Panc1 (cell line): ENCODE data around the gene KIAA0408. TPM values are rescaled to one million over a fixed set of nuclear protein-coding genes. Genes with fewer than 3 reads are reported as not detected.

Experiments used
- ATAC-seq: fragments of 200-7000 bp; cut with Tn5 transposase; 2 replicates; pipeline ENCODE4 v1.9.1; 2020; ENCODE audit warnings: mild to moderate bottlenecking, moderate library complexity
- BruUV-seq: library from RNA; stranded (reverse); fragments of 400-500 nt; replicated peaks from 2 replicates; lab custom pipeline; 2021; lab: Mats Ljungman, UMichigan
- CTCF ChIA-PET: fragments of 300-600 bp; sonication (Branson Sonifier 250); formaldehyde crosslinking; loops from one replicate; lab custom pipeline; 2022; ENCODE audit warnings: antibody characterized with exemption; lab: Charles Lee
- POLR2A ChIA-PET: fragments of 300-600 bp; sonication (Branson Sonifier 250); formaldehyde crosslinking; loops from one replicate; lab custom pipeline; 2022; ENCODE audit warnings: antibody characterized with exemption; lab: Charles Lee
- DNase-seq: peaks from one replicate; pipeline ENCODE4 v3.0.0-alpha.2; 2010; ENCODE audit warnings: low read depth, low spot score
- H3K27ac ChIP-seq: 2 replicates; pipeline ENCODE4 v1.5.1; 2011; ENCODE audit warnings: mild to moderate bottlenecking, low read length, inconsistent platforms
- H3K27me3 ChIP-seq: fragments of 200-500 bp; sonication (Bioruptor generic); 2 replicates; pipeline ENCODE4 v1.6.0; 2014; ENCODE audit warnings: low read length, inconsistent platforms; ENCODE audit not compliant: control insufficient read depth, insufficient read depth
- H3K36me3 ChIP-seq: fragments of 200-500 bp; sonication (Bioruptor generic); 2 replicates; pipeline ENCODE4 v1.5.1; 2014; ENCODE audit warnings: inconsistent platforms, mild to moderate bottlenecking, low read length, moderate library complexity; ENCODE audit not compliant: control insufficient read depth, insufficient read depth
- H3K4me1 ChIP-seq: 2 replicates; pipeline ENCODE4 v1.5.1; 2011; ENCODE audit warnings: inconsistent platforms, mild to moderate bottlenecking, low read length, moderate library complexity; ENCODE audit not compliant: control insufficient read depth, insufficient read depth
- H3K4me3 ChIP-seq, 2 experiments: 2 replicates each; pipeline ENCODE4 v1.5.1; 2011 to 2012; ENCODE audit warnings: low read depth in 2 of 2, low read length in 2 of 2, mild to moderate bottlenecking in 2 of 2, inconsistent platforms in 1 of 2, moderate library complexity in 1 of 2
- H3K9me3 ChIP-seq: fragments of 200-500 bp; sonication (Bioruptor generic); 2 replicates; pipeline ENCODE4 v1.5.1; 2014; ENCODE audit warnings: low read depth, mild to moderate bottlenecking, inconsistent platforms, low read length, moderate library complexity; ENCODE audit not compliant: control insufficient read depth, insufficient read depth
- CTCF ChIP-seq: fragments of 450-650 bp; IDR thresholded peaks from 2 replicates; pipeline ENCODE4 v1.5.1; 2017; ENCODE audit warnings: mild to moderate bottlenecking
- POLR2AphosphoS5 ChIP-seq: IDR thresholded peaks from 2 replicates; pipeline ENCODE4 v1.6.1; 2012; ENCODE audit warnings: mild to moderate bottlenecking, low read depth, low read length, moderate library complexity
- SIN3A ChIP-seq: IDR thresholded peaks from 2 replicates; pipeline ENCODE4 v1.6.1; 2012; ENCODE audit warnings: low read depth, mild to moderate bottlenecking, low read length, moderate library complexity, borderline replicate concordance; ENCODE audit not compliant: insufficient read depth
- TCF7L2 ChIP-seq: IDR thresholded peaks from 2 replicates; pipeline ENCODE4 v1.6.1; 2011; ENCODE audit warnings: mild to moderate bottlenecking, low read depth, low read length, inconsistent platforms
- in situ Hi-C: cut with HindIII; loops from 2 replicates; pipeline ENCODE4 v1.10.0; 2016; ENCODE audit warnings: low sequenced_read_pairs, low pct_unique_long_range_greater_than_20kb
- intact Hi-C: fragments of 100-400 bp; cut with micrococcal nuclease; formaldehyde crosslinking; loops from one replicate; pipeline ENCODE4 v1.10.0; 2022; ENCODE audit not compliant: unreplicated experiment
- total RNA-seq: library from RNA; stranded (reverse); gene quantifications from one replicate; pipeline ENCODE4 v1.2.1, GENCODE V29; 2021; ENCODE audit not compliant: unreplicated experiment
- TF ChIP-seq, protein P1 (sequence below), 2 experiments: IDR thresholded peaks; 2 replicates each; pipeline ENCODE4 v1.6.1; 2011 to 2012; ENCODE audit warnings: low read depth in 2 of 2, control low read depth in 1 of 2, low read length in 1 of 2, mild to moderate bottlenecking in 1 of 2, moderate library complexity in 1 of 2; ENCODE audit not compliant: insufficient read depth in 1 of 2

Gene KIAA0408
- total RNA-seq, 1 experiment from 2014 or later, result 0.90 TPM

DNA sequence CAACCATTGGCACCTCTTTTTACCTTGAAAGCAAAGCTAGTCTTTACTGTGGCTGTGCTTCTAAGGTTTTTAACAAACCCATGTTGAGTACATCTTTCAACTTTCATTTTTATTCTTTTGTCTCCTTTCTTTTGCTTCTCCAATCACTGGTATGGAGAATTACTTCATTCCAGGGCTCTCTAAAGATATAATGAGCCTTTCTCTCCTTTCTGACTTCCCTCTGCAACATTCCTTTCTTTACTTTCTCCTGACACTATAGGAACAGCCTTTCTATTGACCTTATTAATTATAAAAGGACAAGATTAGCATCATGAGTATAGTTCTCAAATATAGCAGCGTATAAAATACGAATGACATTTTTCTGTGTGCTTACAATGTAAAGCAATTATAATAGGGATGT is 23.1 kb upstream of the KIAA0408 start:
- in situ Hi-C loops (no loop called here), intact Hi-C loops (no loop called here)
- POLR2A ChIA-PET, result no interaction called here
- H3K9me3 ChIP-seq, result no peaks in the 10 kb centered on the region
- peaks cover 10% of the 10 kb centered on the region; the same call in 1 of the 2 replicates for H3K4me1 ChIP-seq
- no peaks in the 10 kb centered on the region for H3K27me3 ChIP-seq
- CTCF ChIA-PET, result no interaction called here
- no TSS peak for BruUV-seq
- no peak overlapping the region for H3K4me3 ChIP-seq
- DNase-seq (no peak), ATAC-seq (no peak)
- H3K27ac ChIP-seq, result no peak overlapping the region
- TF ChIP-seq POLR2AphosphoS5 (no peak), CTCF (no peak), SIN3A (no peak), TCF7L2 (no peak)
- TF ChIP-seq, protein P1, sequence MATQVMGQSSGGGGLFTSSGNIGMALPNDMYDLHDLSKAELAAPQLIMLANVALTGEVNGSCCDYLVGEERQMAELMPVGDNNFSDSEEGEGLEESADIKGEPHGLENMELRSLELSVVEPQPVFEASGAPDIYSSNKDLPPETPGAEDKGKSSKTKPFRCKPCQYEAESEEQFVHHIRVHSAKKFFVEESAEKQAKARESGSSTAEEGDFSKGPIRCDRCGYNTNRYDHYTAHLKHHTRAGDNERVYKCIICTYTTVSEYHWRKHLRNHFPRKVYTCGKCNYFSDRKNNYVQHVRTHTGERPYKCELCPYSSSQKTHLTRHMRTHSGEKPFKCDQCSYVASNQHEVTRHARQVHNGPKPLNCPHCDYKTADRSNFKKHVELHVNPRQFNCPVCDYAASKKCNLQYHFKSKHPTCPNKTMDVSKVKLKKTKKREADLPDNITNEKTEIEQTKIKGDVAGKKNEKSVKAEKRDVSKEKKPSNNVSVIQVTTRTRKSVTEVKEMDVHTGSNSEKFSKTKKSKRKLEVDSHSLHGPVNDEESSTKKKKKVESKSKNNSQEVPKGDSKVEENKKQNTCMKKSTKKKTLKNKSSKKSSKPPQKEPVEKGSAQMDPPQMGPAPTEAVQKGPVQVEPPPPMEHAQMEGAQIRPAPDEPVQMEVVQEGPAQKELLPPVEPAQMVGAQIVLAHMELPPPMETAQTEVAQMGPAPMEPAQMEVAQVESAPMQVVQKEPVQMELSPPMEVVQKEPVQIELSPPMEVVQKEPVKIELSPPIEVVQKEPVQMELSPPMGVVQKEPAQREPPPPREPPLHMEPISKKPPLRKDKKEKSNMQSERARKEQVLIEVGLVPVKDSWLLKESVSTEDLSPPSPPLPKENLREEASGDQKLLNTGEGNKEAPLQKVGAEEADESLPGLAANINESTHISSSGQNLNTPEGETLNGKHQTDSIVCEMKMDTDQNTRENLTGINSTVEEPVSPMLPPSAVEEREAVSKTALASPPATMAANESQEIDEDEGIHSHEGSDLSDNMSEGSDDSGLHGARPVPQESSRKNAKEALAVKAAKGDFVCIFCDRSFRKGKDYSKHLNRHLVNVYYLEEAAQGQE (IDR thresholded peaks at IDR 0.05; ENCODE audit: insufficient read depth in 1 of 2, low read depth in 2 of 2, low read length in 1 of 2), result no peak
- no peaks in the 10 kb centered on the region for H3K36me3 ChIP-seq

DNA sequence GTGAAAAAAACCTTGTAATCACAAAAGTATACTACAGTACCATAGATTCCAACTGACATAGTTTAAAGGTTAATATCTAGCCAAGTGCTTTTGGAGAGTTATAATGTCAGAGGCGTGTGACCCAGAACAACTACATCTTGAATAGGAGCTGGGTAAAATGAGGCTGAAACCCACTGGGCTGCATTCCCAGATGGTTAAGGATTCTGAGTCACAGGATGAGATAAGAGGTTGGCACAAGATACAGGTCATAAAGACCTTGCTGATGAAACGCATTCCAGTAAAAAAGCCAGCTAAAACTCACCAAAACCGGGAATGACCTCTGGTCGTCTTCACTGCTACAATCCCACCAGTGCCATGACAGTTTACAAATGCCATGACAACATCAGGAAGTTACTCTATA is 22.4 kb upstream of the KIAA0408 start:
- in situ Hi-C loops (no loop called here), intact Hi-C loops (no loop called here)
- no peak for DNase-seq
- H3K9me3 ChIP-seq, result no peaks in the 10 kb centered on the region
- H3K36me3 ChIP-seq, result no peaks in the 10 kb centered on the region
- peaks cover 10% of the 10 kb centered on the region; the same call in 1 of the 2 replicates for H3K4me1 ChIP-seq
- ATAC-seq, result peak; percentile 62; the same call in 1 of the 2 replicates
- H3K27ac ChIP-seq, result no peak overlapping the region
- TF ChIP-seq, protein P1 (IDR thresholded peaks at IDR 0.05; ENCODE audit: insufficient read depth in 1 of 2, low read depth in 2 of 2, low read length in 1 of 2), result no peak
- CTCF ChIA-PET, result no interaction called here
- POLR2A ChIA-PET, result no interaction called here
- H3K4me3 ChIP-seq, result no peak overlapping the region
- no peaks in the 10 kb centered on the region for H3K27me3 ChIP-seq
- BruUV-seq, result no TSS peak
